Bone marrow (tissue), 2 donors: ENCODE measurements around the gene TUFT1.
A peak's percentile ranks its signal among the peaks of the same experiment; 100 is the strongest.

Experiments
- DNase-seq, 2 donors: peaks; one replicate each; lab custom pipeline; 2025; lab: John Stamatoyannopoulos, UW

TUFT1 gene

GRCh38 chr1:151540021-151540981, at the start of gene TUFT1:
TSS of gene TUFT1 (plus strand) at chr1:151540309. CDS start at chr1:151540367, 58 bp downstream.
- DNase-seq: peak; percentile 19 to 54

- DNase-seq: no peak
These were observed 48.5 kb upstream of the TUFT1 start for GRCh38 chr1:151491641-151492040.

- DNase-seq: no peak
These were observed 48.0 kb upstream of the TUFT1 start for GRCh38 chr1:151492120-151492519.

- DNase-seq: no peak
These were observed 47.1 kb upstream of the TUFT1 start for GRCh38 chr1:151493042-151493441.

- DNase-seq: no peak
These were observed 45.3 kb upstream of the TUFT1 start for GRCh38 chr1:151494741-151495281.

- no peak for DNase-seq
These were observed 44.8 kb upstream of the TUFT1 start for GRCh38 chr1:151495316-151495715.

- no peak for DNase-seq
These were observed 40.7 kb upstream of the TUFT1 start for GRCh38 chr1:151499365-151499764.

- DNase-seq: no peak
These were observed 40.2 kb upstream of the TUFT1 start for GRCh38 chr1:151499930-151500329.

- DNase-seq: no peak
These were observed 38.6 kb upstream of the TUFT1 start for GRCh38 chr1:151501474-151501873.

- no peak for DNase-seq
These were observed 37.9 kb upstream of the TUFT1 start for GRCh38 chr1:151502035-151502700.

- no peak for DNase-seq
These were observed 37.0 kb upstream of the TUFT1 start for GRCh38 chr1:151502859-151503780.

GRCh38 chr1:151504252-151504651, 35.9 kb upstream of the TUFT1 start:
- DNase-seq: no peak

- no peak for DNase-seq
These were observed 35.4 kb upstream of the TUFT1 start for GRCh38 chr1:151504759-151505158.

GRCh38 chr1:151508833-151509232, 31.3 kb upstream of the TUFT1 start:
- no peak for DNase-seq

- no peak for DNase-seq
These were observed 30.6 kb upstream of the TUFT1 start for GRCh38 chr1:151509350-151510019.

GRCh38 chr1:151510020-151510405, 30.1 kb upstream of the TUFT1 start:
- DNase-seq: no peak

GRCh38 chr1:151510614-151510956, 29.5 kb upstream of the TUFT1 start:
- no peak for DNase-seq

- DNase-seq: peak in 1 of 2 donors; percentile 19
These were observed 29.0 kb upstream of the TUFT1 start, which contains the start of gene CGN for GRCh38 chr1:151510957-151511635. TSS of gene CGN (plus strand) at chr1:151511387. CDS start at chr1:151518520, 7,133 bp downstream.

GRCh38 chr1:151511636-151512215, 28.4 kb upstream of the TUFT1 start:
- no peak for DNase-seq

GRCh38 chr1:151512326-151512725, 27.8 kb upstream of the TUFT1 start:
- no peak for DNase-seq
